ENCODE measurements around the gene PIR.

Gene PIR

GRCh38 chrX:15335135-15336022 is 157.8 kb downstream of the PIR start, which contains the start of gene PIGA:
TSS of gene PIGA (minus strand) at chrX:15335523. CDS start at chrX:15331930, 3,593 bp downstream.
- H3K4me3 ChIP-seq (ENCODE audit: low read depth, low read length) = peak within 1 kb of the TSS; percentile 64
- no peaks in the 10 kb centered on the region for H3K9me3 ChIP-seq (ENCODE audit: control insufficient read depth, insufficient read depth, low read depth, low read length)
- H3K27ac ChIP-seq (ENCODE audit: extremely low read depth, low read depth, low read length) = peak within 1 kb of the TSS; percentile 63; the same call in 1 of the 2 replicates
- H3K4me1 ChIP-seq (ENCODE audit: control insufficient read depth, insufficient read depth, low read length) = no peaks in the 10 kb centered on the region
- ChIA-PET POLR2A (interaction anchor here (0.6 kb wide), 1 partner anchor 384 kb away, joined by 4 read pairs; no protein-coding TSS in a partner anchor), CTCF (interaction anchor here (0.6 kb wide), 1 partner anchor 231 kb away, joined by 3 read pairs; no protein-coding TSS in a partner anchor)
- peaks cover 11 to 15% of the 10 kb centered on the region in 2 experiments; a peak in 2 of 3 replicates for H3K36me3 ChIP-seq (ENCODE audit: control insufficient read depth in 2 of 2, insufficient read depth in 1 of 2, low read length in 2 of 2)
- TF ChIP-seq ZNF274 (IDR thresholded peaks at IDR 0.05; ENCODE audit: low read length) = no peak
- TF ChIP-seq ZNF274 (tag by site-specific recombination; IDR thresholded peaks at IDR 0.05; ENCODE audit: borderline replicate concordance) = no peak
- TF ChIP-seq ZEB2 (tag by site-specific recombination; IDR thresholded peaks at IDR 0.05) = no peak; the same call in 1 of the 2 replicates
- no peak; the same call in 1 of the 2 replicates for TF ChIP-seq ZBTB20 (tag by site-specific recombination; IDR thresholded peaks at IDR 0.05)
- no peak for TF ChIP-seq ZNF560 (tag by site-specific recombination; IDR thresholded peaks at IDR 0.05; ENCODE audit: borderline replicate concordance)
- no peak for TF ChIP-seq ZNF785 (tag by site-specific recombination; IDR thresholded peaks at IDR 0.05)
- TF ChIP-seq ZFP69B (tag by site-specific recombination; IDR thresholded peaks at IDR 0.05) = no peak
- TF ChIP-seq, protein P1, sequence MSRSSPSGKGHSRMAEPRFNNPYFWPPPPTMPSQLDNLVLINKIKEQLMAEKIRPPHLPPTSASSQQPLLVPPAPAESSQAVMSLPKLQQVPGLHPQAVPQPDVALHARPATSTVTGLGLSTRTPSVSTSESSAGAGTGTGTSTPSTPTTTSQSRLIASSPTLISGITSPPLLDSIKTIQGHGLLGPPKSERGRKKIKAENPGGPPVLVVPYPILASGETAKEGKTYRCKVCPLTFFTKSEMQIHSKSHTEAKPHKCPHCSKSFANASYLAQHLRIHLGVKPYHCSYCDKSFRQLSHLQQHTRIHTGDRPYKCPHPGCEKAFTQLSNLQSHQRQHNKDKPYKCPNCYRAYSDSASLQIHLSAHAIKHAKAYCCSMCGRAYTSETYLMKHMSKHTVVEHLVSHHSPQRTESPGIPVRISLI (tag by site-specific recombination; IDR thresholded peaks at IDR 0.05) = no peak
- no peak for TF ChIP-seq PRDM6 (tag by site-specific recombination; IDR thresholded peaks at IDR 0.05)
- no peak for TF ChIP-seq ZNF776 (tag by site-specific recombination; IDR thresholded peaks at IDR 0.05; ENCODE audit: borderline replicate concordance)
- TF ChIP-seq ZNF202 (tag by site-specific recombination; IDR thresholded peaks at IDR 0.05; ENCODE audit: borderline replicate concordance) = no peak
- no peak for TF ChIP-seq MZF1 (tag by site-specific recombination; IDR thresholded peaks at IDR 0.05; ENCODE audit: borderline replicate concordance)
- TF ChIP-seq, protein P2, sequence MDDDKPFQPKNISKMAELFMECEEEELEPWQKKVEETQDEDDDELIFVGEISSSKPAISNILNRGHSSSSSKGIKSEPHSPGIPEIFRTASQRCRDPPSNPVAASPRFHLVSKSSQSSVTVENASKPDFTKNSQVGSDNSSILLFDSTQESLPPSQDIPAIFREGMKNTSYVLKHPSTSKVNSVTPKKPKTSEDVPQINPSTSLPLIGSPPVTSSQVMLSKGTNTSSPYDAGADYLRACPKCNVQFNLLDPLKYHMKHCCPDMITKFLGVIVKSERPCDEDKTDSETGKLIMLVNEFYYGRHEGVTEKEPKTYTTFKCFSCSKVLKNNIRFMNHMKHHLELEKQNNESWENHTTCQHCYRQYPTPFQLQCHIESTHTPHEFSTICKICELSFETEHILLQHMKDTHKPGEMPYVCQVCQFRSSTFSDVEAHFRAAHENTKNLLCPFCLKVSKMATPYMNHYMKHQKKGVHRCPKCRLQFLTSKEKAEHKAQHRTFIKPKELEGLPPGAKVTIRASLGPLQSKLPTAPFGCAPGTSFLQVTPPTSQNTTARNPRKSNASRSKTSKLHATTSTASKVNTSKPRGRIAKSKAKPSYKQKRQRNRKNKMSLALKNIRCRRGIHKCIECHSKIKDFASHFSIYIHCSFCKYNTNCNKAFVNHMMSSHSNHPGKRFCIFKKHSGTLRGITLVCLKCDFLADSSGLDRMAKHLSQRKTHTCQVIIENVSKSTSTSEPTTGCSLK (tag by site-specific recombination; IDR thresholded peaks at IDR 0.05) = no peak
- no peak for TF ChIP-seq ZNF48 (tag by site-specific recombination; IDR thresholded peaks at IDR 0.05)
- no peak for TF ChIP-seq ZNF664 (tag by site-specific recombination; IDR thresholded peaks at IDR 0.05)
- TF ChIP-seq PBX3 (CRISPR knock-in tag; IDR thresholded peaks at IDR 0.05) = no peak
- no peak for TF ChIP-seq INSM2 (tag by site-specific recombination; IDR thresholded peaks at IDR 0.05)
- TF ChIP-seq, protein P3, sequence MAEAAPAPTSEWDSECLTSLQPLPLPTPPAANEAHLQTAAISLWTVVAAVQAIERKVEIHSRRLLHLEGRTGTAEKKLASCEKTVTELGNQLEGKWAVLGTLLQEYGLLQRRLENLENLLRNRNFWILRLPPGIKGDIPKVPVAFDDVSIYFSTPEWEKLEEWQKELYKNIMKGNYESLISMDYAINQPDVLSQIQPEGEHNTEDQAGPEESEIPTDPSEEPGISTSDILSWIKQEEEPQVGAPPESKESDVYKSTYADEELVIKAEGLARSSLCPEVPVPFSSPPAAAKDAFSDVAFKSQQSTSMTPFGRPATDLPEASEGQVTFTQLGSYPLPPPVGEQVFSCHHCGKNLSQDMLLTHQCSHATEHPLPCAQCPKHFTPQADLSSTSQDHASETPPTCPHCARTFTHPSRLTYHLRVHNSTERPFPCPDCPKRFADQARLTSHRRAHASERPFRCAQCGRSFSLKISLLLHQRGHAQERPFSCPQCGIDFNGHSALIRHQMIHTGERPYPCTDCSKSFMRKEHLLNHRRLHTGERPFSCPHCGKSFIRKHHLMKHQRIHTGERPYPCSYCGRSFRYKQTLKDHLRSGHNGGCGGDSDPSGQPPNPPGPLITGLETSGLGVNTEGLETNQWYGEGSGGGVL (tag by site-specific recombination; IDR thresholded peaks at IDR 0.05) = no peak
- TF ChIP-seq BCL6B (tag by site-specific recombination; IDR thresholded peaks at IDR 0.05) = no peak
- TF ChIP-seq ZBTB6 (tag by site-specific recombination; IDR thresholded peaks at IDR 0.05) = no peak
- no peak for TF ChIP-seq KLF7 (tag by site-specific recombination; IDR thresholded peaks at IDR 0.05; ENCODE audit: borderline replicate concordance)
- TF ChIP-seq YY1 (tag by site-specific recombination; IDR thresholded peaks at IDR 0.05) = peak; percentile 63; the same call in 1 of the 2 replicates
- TF ChIP-seq ZBTB7A (tag by site-specific recombination; IDR thresholded peaks at IDR 0.05; ENCODE audit: low read depth) = no peak
- TF ChIP-seq HOXD13 (CRISPR knock-in tag; IDR thresholded peaks at IDR 0.05; ENCODE audit: borderline replicate concordance) = no peak

Measured in HEK293 (cell line).